Ectodermal cell (in vitro differentiated cells): Measurements from ENCODE around the gene TUBB4A. TPM values are rescaled to one million over a fixed set of nuclear protein-coding genes. Genes with fewer than 3 reads are reported as not detected.
"Not testable (repeated sequence)": the region's sequence is repeated elsewhere in the genome, so short reads cannot be mapped to it uniquely, and the experiment has no call there.

Source experiments
- H3K27ac ChIP-seq: 2 replicates; pipeline ENCODE4 v1.7.0; 2013; ENCODE audit warnings: mild to moderate bottlenecking, low read depth, low read length; ENCODE audit not compliant: insufficient read depth, poor library complexity, severe bottlenecking
- H3K27me3 ChIP-seq: 2 replicates; pipeline ENCODE4 v1.7.0; 2013; ENCODE audit warnings: mild to moderate bottlenecking, low read length; ENCODE audit not compliant: insufficient read depth, control insufficient read depth, poor library complexity, severe bottlenecking
- H3K36me3 ChIP-seq: one replicate; pipeline ENCODE4 v1.7.0; 2013; ENCODE audit warnings: low read length; ENCODE audit not compliant: control insufficient read depth, insufficient read depth
- H3K4me1 ChIP-seq: one replicate; pipeline ENCODE4 v1.7.0; 2013; ENCODE audit warnings: low read length; ENCODE audit not compliant: control insufficient read depth, insufficient read depth
- H3K4me3 ChIP-seq: 2 replicates; pipeline ENCODE4 v1.7.0; 2013; ENCODE audit warnings: low read depth, low read length, control low read depth; ENCODE audit not compliant: insufficient read depth
- H3K9me3 ChIP-seq: 2 replicates; pipeline ENCODE4 v1.7.0; 2013; ENCODE audit warnings: mild to moderate bottlenecking, low read length, moderate library complexity; ENCODE audit not compliant: control insufficient read depth
- WGBS, 2 experiments: methylation state at CpG; one replicate each; pipeline ENCODE4 v1.1.7; 2013; ENCODE audit warnings: missing lambda C conversion rate in 2 of 2; 5-methylcytosine and 5-hydroxymethylcytosine counted together
- polyA plus RNA-seq, 4 experiments: library from polyadenylated mRNA; stranded (reverse); fragments of 50-300 nt; gene quantifications; one replicate each; pipeline ENCODE4 v1.2.3, GENCODE V29; 2013

The TUBB4A gene
- 12.6 TPM for polyA plus RNA-seq (2013, experiment 1 of 4)
- 15.5 TPM for polyA plus RNA-seq (2013, experiment 2 of 4)
- 13.0 TPM for polyA plus RNA-seq (2013, experiment 3 of 4)
- 14.7 TPM for polyA plus RNA-seq (2013, experiment 4 of 4)

- peak within 1 kb of the TSS; percentile 60 for H3K4me3 ChIP-seq
Observed at GRCh38 chr19:6501740-6502648, at the start of gene TUBB4A. TSS of gene TUBB4A (minus strand) at chr19:6502309. CDS start at chr19:6502212, 97 bp downstream.

GRCh38 chr19:6551091-6551490, 49.0 kb upstream of the TUBB4A start:
- WGBS, 2 experiments: 72 to 74% methylated on average over 3 of the region's 3 CpGs
- H3K27ac ChIP-seq: no peak overlapping the region
- H3K4me3 ChIP-seq: no peak overlapping the region
- H3K9me3 ChIP-seq: no peaks in the 10 kb centered on the region
- H3K27me3 ChIP-seq: no peaks in the 10 kb centered on the region
- H3K36me3 ChIP-seq: no peaks in the 10 kb centered on the region
- H3K4me1 ChIP-seq: no peaks in the 10 kb centered on the region

More at GRCh38 chr19:6501740-6502648, at the start of gene TUBB4A:
- 2 to 3% methylated on average over 71 of the region's 71 CpGs for WGBS, 2 experiments
- H3K4me1 ChIP-seq: no peaks in the 10 kb centered on the region
- no peak within 1 kb of the TSS for H3K27ac ChIP-seq
- H3K9me3 ChIP-seq: no peaks in the 10 kb centered on the region
- H3K27me3 ChIP-seq: peaks cover 31% of the 10 kb centered on the region
- no peaks in the 10 kb centered on the region for H3K36me3 ChIP-seq

- not testable (repeated sequence) for H3K27ac ChIP-seq, H3K4me3 ChIP-seq, H3K27me3 ChIP-seq, H3K4me1 ChIP-seq, H3K9me3 ChIP-seq, H3K36me3 ChIP-seq
- 88 to 90% methylated on average over 6 of the region's 6 CpGs for WGBS, 2 experiments
Observed at GRCh38 chr19:6550679-6551078, 48.6 kb upstream of the TUBB4A start.

GRCh38 chr19:6543866-6544347, 41.8 kb upstream of the TUBB4A start:
- Histone ChIP-seq H3K27ac (no peak overlapping the region), H3K9me3 (no peaks in the 10 kb centered on the region), H3K4me3 (no peak overlapping the region), H3K27me3 (no peaks in the 10 kb centered on the region), H3K36me3 (no peaks in the 10 kb centered on the region), H3K4me1 (no peaks in the 10 kb centered on the region)
- WGBS, 2 experiments: 85 to 88% methylated on average over 11 of the region's 11 CpGs

GRCh38 chr19:6540918-6541689, 39.0 kb upstream of the TUBB4A start:
- H3K27ac ChIP-seq: no peak overlapping the region
- WGBS, 2 experiments: 78 to 80% methylated on average over 13 of the region's 13 CpGs
- no peak overlapping the region for H3K4me3 ChIP-seq
- no peaks in the 10 kb centered on the region for H3K4me1 ChIP-seq
- H3K9me3 ChIP-seq: peaks cover 3% of the 10 kb centered on the region
- no peaks in the 10 kb centered on the region for H3K36me3 ChIP-seq
- H3K27me3 ChIP-seq: no peaks in the 10 kb centered on the region

- Histone ChIP-seq H3K9me3 (peaks cover 3% of the 10 kb centered on the region), H3K4me1 (no peaks in the 10 kb centered on the region), H3K36me3 (no peaks in the 10 kb centered on the region), H3K27ac (no peak overlapping the region), H3K4me3 (no peak overlapping the region), H3K27me3 (peaks cover 10% of the 10 kb centered on the region)
- WGBS, 2 experiments: 80 to 81% methylated on average over 6 of the region's 6 CpGs
Observed at GRCh38 chr19:6539514-6539913, 37.4 kb upstream of the TUBB4A start.

GRCh38 chr19:6535558-6536137, 33.5 kb upstream of the TUBB4A start:
- 92 to 93% methylated on average over 10 of the region's 10 CpGs for WGBS, 2 experiments

GRCh38 chr19:6534451-6535093, 32.5 kb upstream of the TUBB4A start:
- Histone ChIP-seq H3K27ac (no peak overlapping the region), H3K4me3 (no peak overlapping the region), H3K9me3 (peaks cover 3% of the 10 kb centered on the region), H3K4me1 (peaks cover 4% of the 10 kb centered on the region), H3K27me3 (peaks cover 59% of the 10 kb centered on the region), H3K36me3 (no peaks in the 10 kb centered on the region)
- WGBS, 2 experiments: 49 to 56% methylated on average over 39 to 40 of the region's 40 CpGs

More at GRCh38 chr19:6535558-6536137, 33.5 kb upstream of the TUBB4A start:
- no peak overlapping the region for H3K4me3 ChIP-seq
- H3K9me3 ChIP-seq: peaks cover 3% of the 10 kb centered on the region
- no peaks in the 10 kb centered on the region for H3K36me3 ChIP-seq
- peaks cover 48% of the 10 kb centered on the region for H3K27me3 ChIP-seq
- no peak overlapping the region for H3K27ac ChIP-seq
- H3K4me1 ChIP-seq: peaks cover 4% of the 10 kb centered on the region

GRCh38 chr19:6533746-6534418, 31.8 kb upstream of the TUBB4A start:
- Histone ChIP-seq H3K4me1 (peaks cover 4% of the 10 kb centered on the region), H3K36me3 (no peaks in the 10 kb centered on the region), H3K27me3 (peaks cover 62% of the 10 kb centered on the region), H3K27ac (no peak overlapping the region), H3K9me3 (peaks cover 3% of the 10 kb centered on the region), H3K4me3 (no peak overlapping the region)
- 11 to 15% methylated on average over 10 of the region's 11 CpGs for WGBS, 2 experiments
